HFF-Myc (cell line): ENCODE data around the gene QPCTL.

Experiments
- DNase-seq: peaks from one replicate; pipeline ENCODE4 v3.0.0-alpha.2; 2011; ENCODE audit warnings: low read depth; ENCODE audit errors: extremely low read depth
- H3K4me3 ChIP-seq: replicated peaks from 2 replicates; pipeline ENCODE4 v1.5.1; 2011; ENCODE audit warnings: low read depth, mild to moderate bottlenecking, control low read depth, low read length
- CTCF ChIP-seq: IDR thresholded peaks from 2 replicates; pipeline ENCODE4 v1.5.1; 2012; ENCODE audit warnings: mild to moderate bottlenecking, low read depth, low read length, control low read depth; ENCODE audit errors: missing control alignments

The QPCTL gene

GRCh38 chr19:45692187-45693105 lies at the start of gene QPCTL:
TSS of gene QPCTL (plus strand) at chr19:45692666. CDS start at chr19:45692704, 38 bp downstream.
- TF ChIP-seq CTCF = no peak
- H3K4me3 ChIP-seq = peak within 1 kb of the TSS; percentile 98

DNA sequence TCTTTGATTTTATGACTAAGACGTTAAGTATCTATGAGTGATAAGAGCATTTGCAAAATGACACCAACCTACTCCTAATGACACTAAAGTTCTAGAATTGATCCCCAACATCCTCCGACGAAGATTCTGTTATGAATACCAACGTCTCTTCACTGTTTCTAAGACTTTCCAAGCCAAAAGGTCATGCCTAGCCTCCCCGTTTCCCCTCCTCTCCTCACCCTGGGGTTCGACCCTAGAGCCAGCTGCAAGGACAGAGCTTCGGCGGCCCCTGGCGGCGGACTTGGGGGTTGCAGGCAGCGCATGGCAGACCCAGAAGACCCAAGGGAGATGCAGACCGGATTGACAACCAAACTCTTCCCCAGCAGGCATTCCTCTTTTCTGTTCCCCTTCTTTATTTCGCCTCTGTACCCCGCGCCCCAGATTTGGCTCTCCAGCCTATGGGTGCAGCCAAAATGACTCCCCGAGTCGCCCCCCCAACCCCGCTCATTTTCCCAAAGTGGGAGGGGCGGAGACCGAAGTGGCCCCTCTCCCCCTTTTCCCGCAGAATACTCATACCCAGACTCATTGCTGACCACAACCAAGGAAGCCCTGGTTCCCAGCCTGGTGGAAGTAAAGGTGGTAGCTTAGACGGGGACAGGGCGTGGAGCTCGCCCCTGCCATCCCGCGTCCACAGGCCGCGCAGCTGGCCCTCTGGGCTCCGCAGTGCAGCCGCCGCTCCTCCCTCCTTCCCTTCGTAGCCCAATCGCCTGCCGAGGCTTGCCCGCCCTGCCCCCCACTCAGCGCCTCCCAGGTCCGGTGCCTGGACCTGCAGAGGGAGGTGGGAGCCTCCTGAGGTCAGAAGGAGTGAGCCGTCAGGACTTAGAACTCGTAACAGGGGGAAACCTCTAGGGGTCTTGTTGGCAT lies 49.2 kb upstream of the QPCTL start:
- no peak overlapping the region for H3K4me3 ChIP-seq
- no peak for DNase-seq
- peak; percentile 99 for TF ChIP-seq CTCF

More at GRCh38 chr19:45692187-45693105, at the start of gene QPCTL:
- peak; percentile 99 for DNase-seq

- TF ChIP-seq CTCF = no peak
- DNase-seq = no peak
- H3K4me3 ChIP-seq = no peak overlapping the region
Observed at GRCh38 chr19:45643927-45644771, 48.3 kb upstream of the QPCTL start.

- H3K4me3 ChIP-seq = peak overlapping the region; percentile 27
- no peak for TF ChIP-seq CTCF
Observed at GRCh38 chr19:45645068-45645630, 47.3 kb upstream of the QPCTL start.

GRCh38 chr19:45645631-45646344 lies 46.7 kb upstream of the QPCTL start:
- TF ChIP-seq CTCF = no peak
- DNase-seq = peak; percentile 77
- peak overlapping the region; percentile 27 for H3K4me3 ChIP-seq

More at GRCh38 chr19:45645068-45645630, 47.3 kb upstream of the QPCTL start:
- no peak for DNase-seq

DNA sequence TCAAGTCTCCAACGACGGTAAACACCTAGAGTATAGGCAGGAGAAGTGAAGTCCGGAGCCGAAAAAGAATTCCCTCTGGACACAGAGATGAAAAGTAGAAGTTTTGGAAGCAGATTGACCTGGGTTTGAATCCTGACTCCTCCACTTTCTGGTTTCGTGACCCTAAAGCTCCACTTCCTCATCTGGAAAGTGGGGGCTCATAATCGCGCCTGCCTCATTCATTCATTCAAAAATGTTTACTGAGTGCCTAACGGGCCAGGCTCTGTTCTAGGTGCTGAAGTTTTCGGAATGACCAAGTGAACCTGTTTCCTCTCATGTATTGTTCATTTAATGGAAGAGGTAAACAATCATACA lies 46.1 kb upstream of the QPCTL start:
- peak overlapping the region; percentile 27 for H3K4me3 ChIP-seq
- no peak for TF ChIP-seq CTCF
- no peak for DNase-seq
